Measurements from ENCODE around the gene ZDHHC12.

DNA sequence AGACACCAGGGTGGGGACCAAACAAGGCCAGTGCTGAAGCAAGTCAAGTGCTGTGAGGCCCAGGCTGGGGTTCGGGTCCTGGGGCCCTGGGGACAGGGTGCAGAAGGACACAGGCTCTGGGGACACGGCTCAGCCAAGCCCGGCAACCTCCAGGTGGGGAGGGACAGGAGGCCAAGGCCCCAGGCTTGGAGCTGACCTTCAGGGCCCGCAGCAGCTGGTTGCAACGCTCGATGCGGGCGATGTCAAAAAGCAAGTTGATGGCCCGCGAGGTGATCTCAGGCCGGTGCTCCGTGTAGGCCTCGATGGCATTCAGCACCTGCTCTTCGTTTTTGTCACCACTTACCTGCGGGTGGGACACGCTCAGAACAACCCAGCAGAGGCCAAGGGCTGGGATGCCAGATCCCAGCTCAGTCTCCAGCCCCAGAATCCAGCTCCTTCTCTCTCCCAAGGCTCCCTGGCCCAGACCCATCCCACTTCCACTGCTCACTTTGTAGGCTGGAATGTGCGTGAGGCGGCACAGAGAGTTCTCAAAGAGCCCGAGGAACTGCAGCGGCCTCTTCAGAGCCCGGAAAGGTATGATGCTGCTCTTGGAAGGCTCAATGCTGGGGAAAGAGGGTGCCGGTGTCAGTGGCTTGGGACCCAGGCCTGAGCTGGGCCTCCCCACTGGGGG lies 27.1 kb upstream of the ZDHHC12 start:
- TF ChIP-seq BHLHE40 (IDR thresholded peaks at IDR 0.05; ENCODE audit: borderline replicate concordance) (no peak), FOXK2 (IDR thresholded peaks at IDR 0.05) (no peak), ELF4 (IDR thresholded peaks at IDR 0.05) (no peak), SP1 (IDR thresholded peaks at IDR 0.05) (no peak), SUZ12 (IDR thresholded peaks at IDR 0.05) (no peak), FOXM1 (IDR thresholded peaks at IDR 0.05; ENCODE audit: borderline replicate concordance) (no peak), FOXA1 (IDR thresholded peaks at IDR 0.05) (no peak), CTBP1 (IDR thresholded peaks at IDR 0.05; ENCODE audit: borderline replicate concordance) (no peak), TARDBP (IDR thresholded peaks at IDR 0.05) (no peak), HDGF (IDR thresholded peaks at IDR 0.05; ENCODE audit: borderline replicate concordance) (no peak), ARNT (IDR thresholded peaks at IDR 0.05) (no peak), ZNF384 (IDR thresholded peaks at IDR 0.05) (no peak), NFRKB (IDR thresholded peaks at IDR 0.05) (no peak)
- TF ChIP-seq, protein P1, sequence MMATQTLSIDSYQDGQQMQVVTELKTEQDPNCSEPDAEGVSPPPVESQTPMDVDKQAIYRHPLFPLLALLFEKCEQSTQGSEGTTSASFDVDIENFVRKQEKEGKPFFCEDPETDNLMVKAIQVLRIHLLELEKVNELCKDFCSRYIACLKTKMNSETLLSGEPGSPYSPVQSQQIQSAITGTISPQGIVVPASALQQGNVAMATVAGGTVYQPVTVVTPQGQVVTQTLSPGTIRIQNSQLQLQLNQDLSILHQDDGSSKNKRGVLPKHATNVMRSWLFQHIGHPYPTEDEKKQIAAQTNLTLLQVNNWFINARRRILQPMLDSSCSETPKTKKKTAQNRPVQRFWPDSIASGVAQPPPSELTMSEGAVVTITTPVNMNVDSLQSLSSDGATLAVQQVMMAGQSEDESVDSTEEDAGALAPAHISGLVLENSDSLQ (IDR thresholded peaks at IDR 0.05), result no peak

Data from HEK293T (cell line).